Psoas muscle (tissue), 8 donors: Measurements from ENCODE around the gene IVL. TPM values are rescaled to one million over a fixed set of nuclear protein-coding genes. Genes with fewer than 3 reads are reported as not detected.

Source experiments
- ATAC-seq, 4 donors: fragments of 200-7000 bp; cut with Tn5 transposase; one replicate each; pipeline ENCODE4 v1.9.1; 2020; ENCODE audit warnings: moderate library complexity in 3 of 4, mild to moderate bottlenecking in 2 of 4
- DNase-seq, 2 donors: peaks; one replicate each; pipeline ENCODE4 v3.0.0-alpha.2; 2020
- H3K27ac ChIP-seq: fragments of 200-600 bp; one replicate; pipeline ENCODE4 v1.8.0; 2022
- H3K27me3 ChIP-seq, 3 donors: fragments of 200-600 bp in 1 of 3; one replicate each; pipeline versions ENCODE4 v1.6.1 to v1.8.0; 2013 to 2022; ENCODE audit warnings: low read length in 2 of 3, mild to moderate bottlenecking in 2 of 3, moderate library complexity in 1 of 3; ENCODE audit not compliant: insufficient read depth in 3 of 3
- H3K36me3 ChIP-seq, 2 donors: fragments of 200-600 bp in 1 of 2; one replicate each; pipeline versions ENCODE4 v1.6.1 to v1.8.0; 2013 to 2022; ENCODE audit warnings: low read depth in 1 of 2, mild to moderate bottlenecking in 1 of 2, moderate library complexity in 1 of 2; ENCODE audit not compliant: insufficient read depth in 1 of 2
- H3K4me1 ChIP-seq: fragments of 200-600 bp; one replicate; pipeline ENCODE4 v1.8.0; 2022
- H3K4me3 ChIP-seq: fragments of 200-600 bp; one replicate; pipeline ENCODE4 v1.8.0; 2022; ENCODE audit warnings: mild to moderate bottlenecking
- H3K9me3 ChIP-seq: fragments of 200-600 bp; one replicate; pipeline ENCODE4 v1.8.0; 2022
- CTCF ChIP-seq: fragments of 200-600 bp; IDR thresholded peaks from one replicate; pipeline ENCODE4 v1.8.0; 2022; ENCODE audit warnings: antibody characterized with exemption
- WGBS, 3 donors: extraction: QIAGEN DNeasy Blood & Tissue Kit; methylation state at CpG; one replicate each; pipeline versions ENCODE4 v1.1.6 to v1.1.7; 2013; 5-methylcytosine and 5-hydroxymethylcytosine counted together
- intact Hi-C, 2 donors: fragments of 100-400 bp; cut with DNase I; formaldehyde crosslinking; loops; one replicate each; pipeline versions ENCODE4 v1.11.0 to v1.14.2; 2022
- polyA plus RNA-seq, 3 donors: library from polyadenylated mRNA; stranded (reverse); fragments of 200-250 nt; gene quantifications; one replicate each; pipeline ENCODE4 v1.2.3, GENCODE V29; 2013
- total RNA-seq, 4 donors: library from RNA; stranded (reverse); fragmentation: NEBNext Ultra II Directional in 2 of 4; extraction: Animal tissue kit (Norgen Biotek cat#: 25700) in 2 of 4; gene quantifications; one replicate each; pipeline versions ENCODE4 v1.2.1 to v1.2.4, GENCODE V29; 2021 to 2023
- donor health status: healthy with polysubstance abuse.
- donor health status: DM: no; HTN: no; CAD: no; lungs with moderate emphysema.
- donor health status: Bipolar disorder and iron deficiency.
- donor health status: healthy.
- donor health status: DM: yes; HTN: yes; CAD: no.
- donor health status: DM: no; HTN: no; CAD: no.
- donor health status: DM: no; HTN: no; CAD: no.
- donor health status: DM: yes; HTN: yes; CAD: no.

The IVL gene
- total and polyA plus RNA-seq, 7 donors = 0.04 TPM; not detected in 6

GRCh38 chr1:152946651-152947256 lies 38.4 kb downstream of the IVL start, which contains the start of gene SPRR5:
TSS of gene SPRR5 (plus strand) at chr1:152947206. CDS start at chr1:152948555, 1,349 bp downstream.
- H3K27ac ChIP-seq = no peak within 1 kb of the TSS
- ATAC-seq (no peak), DNase-seq (no peak)
- H3K4me1 ChIP-seq = no peaks in the 10 kb centered on the region
- intact Hi-C loops = no loop called here
- no peaks in the 10 kb centered on the region for H3K27me3 ChIP-seq
- H3K36me3 ChIP-seq = no peaks in the 10 kb centered on the region
- no peak within 1 kb of the TSS for H3K4me3 ChIP-seq
- no peak for TF ChIP-seq CTCF
- WGBS, 3 donors = 71 to 75% (median 75%) methylated on average over 4 of the region's 4 CpGs
- no peaks in the 10 kb centered on the region for H3K9me3 ChIP-seq

GRCh38 chr1:152951711-152952110 lies 43.4 kb downstream of the IVL start:
- 75 to 81% (median 81%) methylated on average over 5 of the region's 5 CpGs for WGBS, 3 donors
- no peak overlapping the region for H3K27ac ChIP-seq
- H3K9me3 ChIP-seq = no peaks in the 10 kb centered on the region
- H3K27me3 ChIP-seq = peaks cover 0 to 1% (median 0%) of the 10 kb centered on the region in 3 donors
- no peak for ATAC-seq
- no peak overlapping the region for H3K4me3 ChIP-seq
- TF ChIP-seq CTCF = no peak
- no peak for DNase-seq
- H3K36me3 ChIP-seq = no peaks in the 10 kb centered on the region
- H3K4me1 ChIP-seq = no peaks in the 10 kb centered on the region
- intact Hi-C loops = no loop called here

GRCh38 chr1:152953761-152954160 lies 45.4 kb downstream of the IVL start:
- ATAC-seq = no peak
- Histone ChIP-seq H3K27me3 (peaks cover 0 to 1% (median 0%) of the 10 kb centered on the region in 3 donors), H3K36me3 (no peaks in the 10 kb centered on the region), H3K27ac (no peak overlapping the region), H3K4me3 (no peak overlapping the region), H3K4me1 (no peaks in the 10 kb centered on the region), H3K9me3 (no peaks in the 10 kb centered on the region)
- 68 to 72% (median 72%) methylated on average over 7 of the region's 7 CpGs for WGBS, 3 donors
- DNase-seq = no peak
- intact Hi-C loops = no loop called here
- TF ChIP-seq CTCF = no peak

DNA sequence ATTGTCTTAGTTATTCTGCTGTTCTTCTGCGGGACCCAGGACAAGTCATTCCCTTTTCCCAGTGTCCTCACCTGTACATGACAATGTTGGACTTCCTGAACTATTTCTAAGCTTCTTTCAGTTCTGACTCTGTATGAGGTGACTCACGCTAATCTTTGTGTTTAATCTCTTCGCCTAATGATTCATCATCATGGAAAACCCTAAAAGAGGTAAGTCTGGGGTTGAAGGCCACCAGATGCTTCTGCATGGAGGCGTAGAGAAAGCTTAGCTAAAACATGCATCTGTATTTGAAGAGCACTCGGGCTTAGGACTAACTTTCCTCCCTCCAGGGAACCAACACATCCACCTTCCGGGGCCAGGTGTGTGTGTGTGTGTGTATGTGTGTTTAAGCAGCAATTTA lies 46.1 kb downstream of the IVL start:
- Histone ChIP-seq H3K4me3 (no peak overlapping the region), H3K27me3 (peaks cover 0 to 1% (median 0%) of the 10 kb centered on the region in 3 donors), H3K9me3 (no peaks in the 10 kb centered on the region), H3K27ac (no peak overlapping the region), H3K36me3 (no peaks in the 10 kb centered on the region), H3K4me1 (no peaks in the 10 kb centered on the region)
- no peak for TF ChIP-seq CTCF
- no peak for ATAC-seq
- WGBS, 3 donors = 79 to 83% (median 80%) methylated on average over 6 of the region's 6 CpGs
- DNase-seq = no peak
- intact Hi-C loops = no loop called here

- H3K27ac ChIP-seq = no peak overlapping the region
- TF ChIP-seq CTCF = no peak
- DNase-seq = no peak
- WGBS, 3 donors = 84 to 89% (median 85%) methylated on average over 3 of the region's 3 CpGs
- H3K4me3 ChIP-seq = no peak overlapping the region
- H3K4me1 ChIP-seq = no peaks in the 10 kb centered on the region
- intact Hi-C loops = no loop called here
- no peak for ATAC-seq
- H3K36me3 ChIP-seq = no peaks in the 10 kb centered on the region
- H3K27me3 ChIP-seq = peaks cover 0 to 1% (median 0%) of the 10 kb centered on the region in 3 donors
- no peaks in the 10 kb centered on the region for H3K9me3 ChIP-seq
Observed at GRCh38 chr1:152957561-152957960, 49.2 kb downstream of the IVL start.
